HepG2 (cell line): Measurements from ENCODE around the gene SYAP1. TPM values are rescaled to one million over a fixed set of nuclear protein-coding genes. Genes with fewer than 3 reads are reported as not detected.

ENCODE experiments used
- ARNT2 ChIP-seq: sonication (generic); formaldehyde crosslinking; IDR thresholded peaks from 2 replicates; pipeline ENCODE4 v1.8.0; 2022; ENCODE audit warnings: mild to moderate bottlenecking, low read depth, missing genetic modification reagents, moderate library complexity
- ATF7 ChIP-seq, 2 experiments: fragments of 450-650 bp in 1 of 2; sonication (generic) in 1 of 2; formaldehyde crosslinking in 1 of 2; IDR thresholded peaks; 2 replicates each; pipeline versions ENCODE4 v1.4.0 to v1.6.1; 2016 to 2020; ENCODE audit warnings: antibody characterized with exemption in 1 of 2, mild to moderate bottlenecking in 1 of 2, missing genetic modification reagents in 1 of 2
- BCL6 ChIP-seq: IDR thresholded peaks from 2 replicates; pipeline ENCODE4 v1.6.1; 2016; ENCODE audit warnings: missing genetic modification reagents, missing compliant biosample characterization
- CENPBD1 ChIP-seq: sonication (generic); formaldehyde crosslinking; IDR thresholded peaks from 2 replicates; pipeline ENCODE4 v1.8.0; 2022; ENCODE audit warnings: missing genetic modification reagents, low read depth, mild to moderate bottlenecking, borderline replicate concordance
- CENPT ChIP-seq: sonication (generic); formaldehyde crosslinking; IDR thresholded peaks from 2 replicates; pipeline ENCODE4 v1.8.0; 2022; ENCODE audit warnings: low read depth, mild to moderate bottlenecking, moderate library complexity, missing genetic modification reagents
- HMGXB4 ChIP-seq, 2 experiments: sonication (generic) in 1 of 2; formaldehyde crosslinking in 1 of 2; IDR thresholded peaks; 2 replicates each; pipeline versions ENCODE4 v1.4.0 to v1.6.1; 2018 to 2020; ENCODE audit warnings: missing genetic modification reagents in 2 of 2, borderline replicate concordance in 1 of 2, low read depth in 1 of 2, mild to moderate bottlenecking in 1 of 2, missing biosample characterization in 1 of 2
- HOXD1 ChIP-seq: sonication (generic); formaldehyde crosslinking; IDR thresholded peaks from 2 replicates; pipeline ENCODE4 v1.5.0; 2020; ENCODE audit warnings: missing genetic modification reagents
- KLF16 ChIP-seq, 2 experiments: sonication (generic) in 1 of 2; formaldehyde crosslinking in 1 of 2; IDR thresholded peaks; 2 replicates each; pipeline versions ENCODE4 v1.6.1 to v1.8.0; 2016 to 2023; ENCODE audit warnings: missing genetic modification reagents in 2 of 2, missing compliant biosample characterization in 1 of 2
- KLF9 ChIP-seq: IDR thresholded peaks from 2 replicates; pipeline ENCODE4 v1.6.1; 2016; ENCODE audit warnings: low read depth
- REL ChIP-seq: sonication (generic); formaldehyde crosslinking; conservative IDR thresholded peaks from 2 replicates; pipeline ENCODE4 v1.8.0; 2022; ENCODE audit warnings: mild to moderate bottlenecking, missing genetic modification reagents, moderate library complexity
- UBTF ChIP-seq: sonication (generic); formaldehyde crosslinking; IDR thresholded peaks from 2 replicates; pipeline ENCODE4 v1.4.0; 2020; ENCODE audit warnings: mild to moderate bottlenecking, missing genetic modification reagents
- ZNF331 ChIP-seq: sonication (generic); formaldehyde crosslinking; IDR thresholded peaks from 2 replicates; pipeline ENCODE4 v1.4.0; 2020; ENCODE audit warnings: missing genetic modification reagents
- polyA plus RNA-seq, 8 experiments: library from polyadenylated mRNA; depleted of rRNA in 3 of 8; stranded (reverse) in 7 of 8; unstranded in 1 of 8; fragments of >200 nt; fragmentation: Illumina TruSeq in 4 of 8; extraction: Trizol in 4 of 8; gene quantifications; 2 replicates each; pipeline versions ENCODE4 v1.2.1 to v1.2.3, GENCODE V29; 2011 to 2016; ENCODE audit warnings: low read depth in 4 of 8, missing spikeins in 1 of 8, mixed read lengths in 1 of 8; ENCODE audit not compliant: insufficient read depth in 1 of 8
- total RNA-seq, 5 experiments: library from RNA; depleted of rRNA; stranded (reverse); fragments of >200 nt; fragmentation: Illumina TruSeq; extraction: Trizol; gene quantifications; 2 replicates each; pipeline ENCODE4 v1.2.3, GENCODE V29; 2016; ENCODE audit warnings: low read depth in 1 of 5
- TF ChIP-seq, protein P1 (sequence below): sonication (generic); formaldehyde crosslinking; IDR thresholded peaks from 2 replicates; pipeline ENCODE4 v1.4.0; 2020; ENCODE audit warnings: missing genetic modification reagents, borderline replicate concordance
- TF ChIP-seq, protein P2 (sequence below): sonication (generic); formaldehyde crosslinking; IDR thresholded peaks from 2 replicates; pipeline ENCODE4 v1.8.0; 2022; ENCODE audit warnings: missing genetic modification reagents, mild to moderate bottlenecking, moderate library complexity, borderline replicate concordance
- TF ChIP-seq, protein P3 (sequence below): sonication (generic); formaldehyde crosslinking; IDR thresholded peaks from 2 replicates; pipeline ENCODE4 v1.9.0; 2022; ENCODE audit warnings: missing genetic modification reagents, mild to moderate bottlenecking, borderline replicate concordance

SYAP1 gene
- total and polyA plus RNA-seq, 2 of the 13 experiments (the other 11 are each of a cell fraction or from before 2014, with no cell fraction given): 4.9 to 18.5 TPM

- TF ChIP-seq ATF7 (IDR thresholded peaks at IDR 0.05) (peak; percentile 89), ATF7 (CRISPR knock-in tag; IDR thresholded peaks at IDR 0.05) (peak; percentile 51; the same call in 1 of the 2 replicates), HOXD1 (CRISPR knock-in tag) (0 out of 2 replicates have a peak, but pooled peaks have one; percentile 10), ZNF331 (CRISPR knock-in tag) (0 out of 2 replicates have a peak, but pooled peaks have one; percentile 55), REL (CRISPR knock-in tag) (no peak), KLF9 (CRISPR knock-in tag) (no peak), CENPT (CRISPR knock-in tag) (no peak), UBTF (CRISPR knock-in tag) (peak; percentile 54; the same call in 1 of the 2 replicates), BCL6 (CRISPR knock-in tag) (no peak), KLF16 (CRISPR knock-in tag; IDR thresholded peaks at IDR 0.05) (no peak; a peak in 1 of 4 replicates), CENPBD1 (CRISPR knock-in tag) (no peak), HMGXB4 (CRISPR knock-in tag; IDR thresholded peaks at IDR 0.05; ENCODE audit: borderline replicate concordance in 1 of 2, low read depth in 1 of 2) (peak; percentile 44 to 59; a peak in 3 of 4 replicates), ARNT2 (CRISPR knock-in tag) (no peak)
- TF ChIP-seq, protein P1, sequence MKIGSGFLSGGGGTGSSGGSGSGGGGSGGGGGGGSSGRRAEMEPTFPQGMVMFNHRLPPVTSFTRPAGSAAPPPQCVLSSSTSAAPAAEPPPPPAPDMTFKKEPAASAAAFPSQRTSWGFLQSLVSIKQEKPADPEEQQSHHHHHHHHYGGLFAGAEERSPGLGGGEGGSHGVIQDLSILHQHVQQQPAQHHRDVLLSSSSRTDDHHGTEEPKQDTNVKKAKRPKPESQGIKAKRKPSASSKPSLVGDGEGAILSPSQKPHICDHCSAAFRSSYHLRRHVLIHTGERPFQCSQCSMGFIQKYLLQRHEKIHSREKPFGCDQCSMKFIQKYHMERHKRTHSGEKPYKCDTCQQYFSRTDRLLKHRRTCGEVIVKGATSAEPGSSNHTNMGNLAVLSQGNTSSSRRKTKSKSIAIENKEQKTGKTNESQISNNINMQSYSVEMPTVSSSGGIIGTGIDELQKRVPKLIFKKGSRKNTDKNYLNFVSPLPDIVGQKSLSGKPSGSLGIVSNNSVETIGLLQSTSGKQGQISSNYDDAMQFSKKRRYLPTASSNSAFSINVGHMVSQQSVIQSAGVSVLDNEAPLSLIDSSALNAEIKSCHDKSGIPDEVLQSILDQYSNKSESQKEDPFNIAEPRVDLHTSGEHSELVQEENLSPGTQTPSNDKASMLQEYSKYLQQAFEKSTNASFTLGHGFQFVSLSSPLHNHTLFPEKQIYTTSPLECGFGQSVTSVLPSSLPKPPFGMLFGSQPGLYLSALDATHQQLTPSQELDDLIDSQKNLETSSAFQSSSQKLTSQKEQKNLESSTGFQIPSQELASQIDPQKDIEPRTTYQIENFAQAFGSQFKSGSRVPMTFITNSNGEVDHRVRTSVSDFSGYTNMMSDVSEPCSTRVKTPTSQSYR (CRISPR knock-in tag): no peak
- TF ChIP-seq, protein P2, sequence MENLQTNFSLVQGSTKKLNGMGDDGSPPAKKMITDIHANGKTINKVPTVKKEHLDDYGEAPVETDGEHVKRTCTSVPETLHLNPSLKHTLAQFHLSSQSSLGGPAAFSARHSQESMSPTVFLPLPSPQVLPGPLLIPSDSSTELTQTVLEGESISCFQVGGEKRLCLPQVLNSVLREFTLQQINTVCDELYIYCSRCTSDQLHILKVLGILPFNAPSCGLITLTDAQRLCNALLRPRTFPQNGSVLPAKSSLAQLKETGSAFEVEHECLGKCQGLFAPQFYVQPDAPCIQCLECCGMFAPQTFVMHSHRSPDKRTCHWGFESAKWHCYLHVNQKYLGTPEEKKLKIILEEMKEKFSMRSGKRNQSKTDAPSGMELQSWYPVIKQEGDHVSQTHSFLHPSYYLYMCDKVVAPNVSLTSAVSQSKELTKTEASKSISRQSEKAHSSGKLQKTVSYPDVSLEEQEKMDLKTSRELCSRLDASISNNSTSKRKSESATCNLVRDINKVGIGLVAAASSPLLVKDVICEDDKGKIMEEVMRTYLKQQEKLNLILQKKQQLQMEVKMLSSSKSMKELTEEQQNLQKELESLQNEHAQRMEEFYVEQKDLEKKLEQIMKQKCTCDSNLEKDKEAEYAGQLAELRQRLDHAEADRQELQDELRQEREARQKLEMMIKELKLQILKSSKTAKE (CRISPR knock-in tag): no peak; the same call in 1 of the 2 replicates
- TF ChIP-seq, protein P3, sequence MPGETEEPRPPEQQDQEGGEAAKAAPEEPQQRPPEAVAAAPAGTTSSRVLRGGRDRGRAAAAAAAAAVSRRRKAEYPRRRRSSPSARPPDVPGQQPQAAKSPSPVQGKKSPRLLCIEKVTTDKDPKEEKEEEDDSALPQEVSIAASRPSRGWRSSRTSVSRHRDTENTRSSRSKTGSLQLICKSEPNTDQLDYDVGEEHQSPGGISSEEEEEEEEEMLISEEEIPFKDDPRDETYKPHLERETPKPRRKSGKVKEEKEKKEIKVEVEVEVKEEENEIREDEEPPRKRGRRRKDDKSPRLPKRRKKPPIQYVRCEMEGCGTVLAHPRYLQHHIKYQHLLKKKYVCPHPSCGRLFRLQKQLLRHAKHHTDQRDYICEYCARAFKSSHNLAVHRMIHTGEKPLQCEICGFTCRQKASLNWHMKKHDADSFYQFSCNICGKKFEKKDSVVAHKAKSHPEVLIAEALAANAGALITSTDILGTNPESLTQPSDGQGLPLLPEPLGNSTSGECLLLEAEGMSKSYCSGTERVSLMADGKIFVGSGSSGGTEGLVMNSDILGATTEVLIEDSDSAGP (CRISPR knock-in tag): peak; percentile 61; the same call in 1 of the 2 replicates
Observed at GRCh38 chrX:16719334-16720084, at the start of gene SYAP1 (continued).
